Trophoblast cell (in vitro differentiated cells and primary cell): ENCODE measurements around the gene ADTRP.
"Not testable (repeated sequence)": the region's sequence is repeated elsewhere in the genome, so short reads cannot be mapped to it uniquely, and the experiment has no call there.

ENCODE experiments used
- DNase-seq, 2 donors: peaks; one replicate each; pipeline ENCODE4 v3.0.0-alpha.2; 2016
- H2AFZ ChIP-seq: 2 replicates; pipeline ENCODE4 v1.6.1; 2013; ENCODE audit warnings: low read length, moderate library complexity, mild to moderate bottlenecking; ENCODE audit not compliant: insufficient read depth, poor library complexity
- H2AK5ac ChIP-seq: 2 replicates; pipeline ENCODE4 v1.6.1; 2013; ENCODE audit warnings: mild to moderate bottlenecking, low read length
- H2BK120ac ChIP-seq: 2 replicates; pipeline ENCODE4 v1.6.1; 2013; ENCODE audit warnings: low read length, mild to moderate bottlenecking, moderate library complexity; ENCODE audit not compliant: insufficient read depth, poor library complexity
- H2BK12ac ChIP-seq: 2 replicates; pipeline ENCODE4 v1.6.1; 2013; ENCODE audit warnings: mild to moderate bottlenecking, low read length, moderate library complexity
- H2BK5ac ChIP-seq: 2 replicates; pipeline ENCODE4 v1.6.1; 2013; ENCODE audit warnings: low read length, low read depth, moderate library complexity, mild to moderate bottlenecking; ENCODE audit not compliant: poor library complexity
- H3K14ac ChIP-seq: 2 replicates; pipeline ENCODE4 v1.6.1; 2013; ENCODE audit warnings: mild to moderate bottlenecking, low read length
- H3K18ac ChIP-seq: 2 replicates; pipeline ENCODE4 v1.6.1; 2013; ENCODE audit warnings: mild to moderate bottlenecking, low read length
- H3K23ac ChIP-seq: 2 replicates; pipeline ENCODE4 v1.6.1; 2013; ENCODE audit warnings: low read length
- H3K27ac ChIP-seq: 2 replicates; pipeline ENCODE4 v1.5.1; 2013; ENCODE audit warnings: low read depth, mild to moderate bottlenecking, inconsistent platforms, low read length, moderate library complexity
- H3K27me3 ChIP-seq: 2 replicates; pipeline ENCODE4 v1.6.1; 2013; ENCODE audit warnings: inconsistent platforms, mild to moderate bottlenecking, low read length, moderate library complexity; ENCODE audit not compliant: insufficient read depth
- H3K36me3 ChIP-seq, 2 experiments: 1 replicate in 1 of 2; 2 replicates in 1 of 2; pipeline ENCODE4 v1.6.1; 2013; ENCODE audit warnings: low read length in 2 of 2, mild to moderate bottlenecking in 2 of 2, moderate library complexity in 1 of 2; ENCODE audit not compliant: insufficient read depth in 2 of 2, control insufficient read depth in 1 of 2
- H3K4ac ChIP-seq: 2 replicates; pipeline ENCODE4 v1.6.1; 2013; ENCODE audit warnings: low read depth, mild to moderate bottlenecking, low read length, moderate library complexity
- H3K4me1 ChIP-seq, 2 experiments: 1 replicate in 1 of 2; 2 replicates in 1 of 2; pipeline ENCODE4 v1.6.1; 2013; ENCODE audit warnings: low read length in 2 of 2, mild to moderate bottlenecking in 2 of 2, moderate library complexity in 1 of 2; ENCODE audit not compliant: insufficient read depth in 2 of 2, control insufficient read depth in 1 of 2
- H3K4me2 ChIP-seq: 2 replicates; pipeline ENCODE4 v1.6.1; 2013; ENCODE audit warnings: inconsistent platforms, mild to moderate bottlenecking, low read length, moderate library complexity
- H3K4me3 ChIP-seq: 2 replicates; pipeline ENCODE4 v1.5.1; 2013; ENCODE audit warnings: mild to moderate bottlenecking, low read depth, low read length, inconsistent platforms
- H3K79me1 ChIP-seq: one replicate; pipeline ENCODE4 v1.6.1; 2013; ENCODE audit warnings: low read length
- H3K79me2 ChIP-seq: 2 replicates; pipeline ENCODE4 v1.6.1; 2013; ENCODE audit warnings: low read length, mild to moderate bottlenecking; ENCODE audit not compliant: control insufficient read depth, insufficient read depth, poor library complexity
- H3K9ac ChIP-seq: 2 replicates; pipeline ENCODE4 v1.6.1; 2013; ENCODE audit warnings: mild to moderate bottlenecking, low read length
- H3K9me3 ChIP-seq: 2 replicates; pipeline ENCODE4 v1.6.1; 2013; ENCODE audit warnings: low read depth, mild to moderate bottlenecking, control low read depth, inconsistent platforms, low read length; ENCODE audit not compliant: insufficient read depth
- H4K12ac ChIP-seq: 2 replicates; pipeline ENCODE4 v1.6.1; 2013; ENCODE audit warnings: low read depth, mild to moderate bottlenecking, low read length, moderate library complexity
- H4K8ac ChIP-seq: 2 replicates; pipeline ENCODE4 v1.6.1; 2013; ENCODE audit warnings: low read depth, mild to moderate bottlenecking, low read length, moderate library complexity
- H4K91ac ChIP-seq: one replicate; pipeline ENCODE4 v1.6.1; 2013; ENCODE audit warnings: low read depth, mild to moderate bottlenecking, low read length, moderate library complexity
- WGBS: extraction: QIAGEN DNeasy Blood & Tissue Kit; methylation state at CpG from one replicate; pipeline ENCODE4 v1.1.7; 2013; ENCODE audit warnings: missing lambda C conversion rate; ENCODE audit not compliant: insufficient read length, insufficient coverage; ENCODE audit errors: extremely low coverage; 5-methylcytosine and 5-hydroxymethylcytosine counted together

ADTRP gene

GRCh38 chr6:11699576-11699975, 79.0 kb downstream of the ADTRP start:
- Histone ChIP-seq H3K27ac (no peak overlapping the region), H2BK5ac (no peak overlapping the region), H4K12ac (no peak overlapping the region), H3K14ac (no peak overlapping the region), H2AFZ (no peak overlapping the region), H3K18ac (no peak overlapping the region), H3K79me1 (no peaks in the 10 kb centered on the region), H3K79me2 (no peaks in the 10 kb centered on the region), H3K4ac (no peak overlapping the region), H3K4me1 (no peaks in the 10 kb centered on the region), H3K4me3 (no peak overlapping the region), H3K9ac (no peak overlapping the region), H2BK120ac (no peak overlapping the region), H2AK5ac (no peak overlapping the region), H2BK12ac (no peak overlapping the region), H3K4me2 (no peak overlapping the region), H3K27me3 (no peaks in the 10 kb centered on the region), H4K91ac (no peak overlapping the region), H3K36me3 (no peaks in the 10 kb centered on the region), H3K23ac (no peak overlapping the region), H3K9me3 (peaks cover 2% of the 10 kb centered on the region), H4K8ac (no peak overlapping the region)
- DNase-seq = no peak
- WGBS = no CpG with 5 or more reads among the region's 1 CpG

- H3K4ac ChIP-seq = no peak overlapping the region
Observed at GRCh38 chr6:11692451-11693376, 85.9 kb downstream of the ADTRP start.

GRCh38 chr6:11689847-11690246, 88.8 kb downstream of the ADTRP start:
- Histone ChIP-seq H4K12ac (no peak overlapping the region), H3K23ac (no peak overlapping the region), H3K79me2 (no peaks in the 10 kb centered on the region), H4K91ac (no peak overlapping the region), H3K14ac (no peak overlapping the region), H3K27ac (no peak overlapping the region), H3K27me3 (no peaks in the 10 kb centered on the region), H2AFZ (no peak overlapping the region), H2AK5ac (no peak overlapping the region), H4K8ac (no peak overlapping the region), H3K18ac (no peak overlapping the region), H3K9me3 (peaks cover 1% of the 10 kb centered on the region), H3K9ac (no peak overlapping the region), H2BK5ac (no peak overlapping the region), H2BK120ac (no peak overlapping the region), H3K4me1 (peaks cover 8 to 14% of the 10 kb centered on the region in 2 experiments), H3K36me3 (no peaks in the 10 kb centered on the region), H3K4me2 (no peak overlapping the region), H3K4me3 (no peak overlapping the region), H3K4ac (no peak overlapping the region), H2BK12ac (no peak overlapping the region), H3K79me1 (peaks cover 8% of the 10 kb centered on the region)
- no peak for DNase-seq
- whole genome bisulfite sequencing = no CpG with 5 or more reads among the region's 3 CpGs

More at GRCh38 chr6:11692451-11693376, 85.9 kb downstream of the ADTRP start:
- H3K14ac ChIP-seq = no peak overlapping the region
- H2BK5ac ChIP-seq = no peak overlapping the region
- no peak overlapping the region for H3K4me3 ChIP-seq
- no peak overlapping the region for H4K12ac ChIP-seq
- no peak overlapping the region for H3K18ac ChIP-seq
- peaks cover 0 to 3% of the 10 kb centered on the region in 2 experiments for H3K4me1 ChIP-seq
- no peaks in the 10 kb centered on the region for H3K36me3 ChIP-seq
- no peaks in the 10 kb centered on the region for H3K79me1 ChIP-seq
- no peaks in the 10 kb centered on the region for H3K9me3 ChIP-seq
- H3K27ac ChIP-seq = no peak overlapping the region
- H3K27me3 ChIP-seq = no peaks in the 10 kb centered on the region
- no peak overlapping the region for H2AFZ ChIP-seq
- no peak for DNase-seq
- H3K4me2 ChIP-seq = no peak overlapping the region
- H3K23ac ChIP-seq = no peak overlapping the region
- no peak overlapping the region for H4K91ac ChIP-seq
- no peak overlapping the region for H2BK120ac ChIP-seq
- no peak overlapping the region for H2AK5ac ChIP-seq
- no peak overlapping the region for H3K9ac ChIP-seq
- H3K79me2 ChIP-seq = no peaks in the 10 kb centered on the region
- no peak overlapping the region for H2BK12ac ChIP-seq
- no peak overlapping the region for H4K8ac ChIP-seq
- no CpG with 5 or more reads among the region's 4 CpGs for WGBS

- not testable (repeated sequence) for H3K14ac ChIP-seq, H3K18ac ChIP-seq, H3K9ac ChIP-seq, H3K27me3 ChIP-seq, H3K27ac ChIP-seq, H2BK5ac ChIP-seq, H2BK120ac ChIP-seq, H3K4me2 ChIP-seq, DNase-seq, H3K9me3 ChIP-seq, H3K36me3 ChIP-seq, H3K79me2 ChIP-seq, H4K12ac ChIP-seq, H2AFZ ChIP-seq, H2AK5ac ChIP-seq, H3K4me3 ChIP-seq, H4K91ac ChIP-seq, H2BK12ac ChIP-seq, H3K23ac ChIP-seq, H4K8ac ChIP-seq, H3K4ac ChIP-seq
- peaks cover 11% of the 10 kb centered on the region for H3K79me1 ChIP-seq
- no CpG with 5 or more reads among the region's 1 CpG for WGBS
- peaks cover 8 to 17% of the 10 kb centered on the region in 2 experiments for H3K4me1 ChIP-seq
Observed at GRCh38 chr6:11689400-11689799, 89.2 kb downstream of the ADTRP start.
